HG02970 (cell line): ENCODE results near the gene CDYL.
"Not testable (repeated sequence)": the region's sequence is repeated elsewhere in the genome, so short reads cannot be mapped to it uniquely, and the experiment has no call there.

Experiments
- ATAC-seq: cut with Tn5 transposase; IDR thresholded peaks from one replicate; pipeline ENCODE4 v1.9.1; 2021; ENCODE audit warnings: mild to moderate bottlenecking, moderate library complexity, moderate number of reproducible peaks; ENCODE audit not compliant: unreplicated experiment, low FRiP score

Gene CDYL

GRCh38 chr6:4979426-4979825, 203.2 kb downstream of the CDYL start:
- no peak for ATAC-seq

GRCh38 chr6:4981761-4982160, 205.6 kb downstream of the CDYL start:
- ATAC-seq: no peak

GRCh38 chr6:4983322-4983721, 207.1 kb downstream of the CDYL start:
- no peak for ATAC-seq

GRCh38 chr6:4986999-4987398, 210.8 kb downstream of the CDYL start:
- no peak for ATAC-seq

GRCh38 chr6:4987432-4987831, 211.2 kb downstream of the CDYL start:
- no peak for ATAC-seq

- ATAC-seq: no peak
Observed at GRCh38 chr6:4994741-4995140, 218.5 kb downstream of the CDYL start.

GRCh38 chr6:4997862-4998261, 221.7 kb downstream of the CDYL start:
- no peak for ATAC-seq

- no peak for ATAC-seq
Observed at GRCh38 chr6:4999586-4999985, 223.4 kb downstream of the CDYL start.

GRCh38 chr6:5003604-5004372, 227.6 kb downstream of the CDYL start, which contains the start of gene RPP40:
TSS of gene RPP40 (minus strand) at chr6:5004037. CDS start at chr6:5004002, 35 bp downstream.
- peak; percentile 99 for ATAC-seq

GRCh38 chr6:5004373-5005037, 228.3 kb downstream of the CDYL start:
- no peak for ATAC-seq

- not testable (repeated sequence) for ATAC-seq
Observed at GRCh38 chr6:5005038-5005433, 228.8 kb downstream of the CDYL start.
